ENCODE data around the gene EMC6.

The EMC6 gene

GRCh38 chr17:3715296-3715695 is 46.7 kb downstream of the EMC6 start:
- H3K36me3 ChIP-seq (ENCODE audit: insufficient read depth, insufficient read length, low read length) = peaks cover 60% of the 10 kb centered on the region
- TF ChIP-seq YY1 (IDR thresholded peaks at IDR 0.05; ENCODE audit: insufficient read depth, insufficient read length) (no peak), ZNF274 (IDR thresholded peaks at IDR 0.05; ENCODE audit: low read depth, low read length) (no peak), SUZ12 (IDR thresholded peaks at IDR 0.05; ENCODE audit: extremely low read depth, insufficient read depth, insufficient read length) (no peak)

GRCh38 chr17:3718201-3718600 is 49.6 kb downstream of the EMC6 start:
- H3K9me3 ChIP-seq (ENCODE audit: insufficient read depth, low read length) = no peaks in the 10 kb centered on the region
- no peak overlapping the region for H3K9ac ChIP-seq (ENCODE audit: insufficient read length, low read depth)
- no peaks in the 10 kb centered on the region for H3K4me1 ChIP-seq (ENCODE audit: insufficient read depth, insufficient read length)
- H3K36me3 ChIP-seq (ENCODE audit: insufficient read depth, insufficient read length, low read length) = peaks cover 48% of the 10 kb centered on the region
- no peak for DNase-seq (ENCODE audit: low read depth, low spot score)
- no peaks in the 10 kb centered on the region for H3K27me3 ChIP-seq (ENCODE audit: insufficient read depth, insufficient read length)
- no peak overlapping the region for H3K4me3 ChIP-seq (ENCODE audit: insufficient read length, low read depth)
- TF ChIP-seq SUZ12 (IDR thresholded peaks at IDR 0.05; ENCODE audit: extremely low read depth, insufficient read depth, insufficient read length) (no peak), ZNF274 (IDR thresholded peaks at IDR 0.05; ENCODE audit: low read depth, low read length) (no peak), YY1 (IDR thresholded peaks at IDR 0.05; ENCODE audit: insufficient read depth, insufficient read length) (no peak)

More at GRCh38 chr17:3715296-3715695, 46.7 kb downstream of the EMC6 start:
- DNase-seq (ENCODE audit: low read depth, low spot score) = no peak
- H3K27me3 ChIP-seq (ENCODE audit: insufficient read depth, insufficient read length) = no peaks in the 10 kb centered on the region
- H3K9ac ChIP-seq (ENCODE audit: insufficient read length, low read depth) = no peak overlapping the region
- no peak overlapping the region for H3K4me3 ChIP-seq (ENCODE audit: insufficient read length, low read depth)
- H3K4me1 ChIP-seq (ENCODE audit: insufficient read depth, insufficient read length) = no peaks in the 10 kb centered on the region
- H3K9me3 ChIP-seq (ENCODE audit: insufficient read depth, low read length) = no peaks in the 10 kb centered on the region

- Histone ChIP-seq H3K9me3 (ENCODE audit: insufficient read depth, low read length) (no peaks in the 10 kb centered on the region), H3K4me1 (ENCODE audit: insufficient read depth, insufficient read length) (no peaks in the 10 kb centered on the region), H3K27me3 (ENCODE audit: insufficient read depth, insufficient read length) (no peaks in the 10 kb centered on the region), H3K9ac (ENCODE audit: insufficient read length, low read depth) (no peak overlapping the region), H3K4me3 (ENCODE audit: insufficient read length, low read depth) (no peak overlapping the region), H3K36me3 (ENCODE audit: insufficient read depth, insufficient read length, low read length) (peaks cover 48% of the 10 kb centered on the region)
- DNase-seq (ENCODE audit: low read depth, low spot score) = no peak
- TF ChIP-seq ZNF274 (IDR thresholded peaks at IDR 0.05; ENCODE audit: low read depth, low read length) = no peak
- TF ChIP-seq SUZ12 (IDR thresholded peaks at IDR 0.05; ENCODE audit: extremely low read depth, insufficient read depth, insufficient read length) = no peak
- no peak for TF ChIP-seq YY1 (IDR thresholded peaks at IDR 0.05; ENCODE audit: insufficient read depth, insufficient read length)
These were observed 50.7 kb downstream of the EMC6 start for GRCh38 chr17:3719265-3719664.

Data from NT2/D1 (cell line).